Measurements from ENCODE around the gene S100A16. TPM values are rescaled to one million over a fixed set of nuclear protein-coding genes. Genes with fewer than 3 reads are reported as not detected.
A peak's percentile ranks its signal among the peaks of the same experiment; 100 is the strongest.

The S100A16 gene
- total RNA-seq, 1 experiment from 2014 or later: 196 TPM

- H3K9me3 ChIP-seq (ENCODE audit: control insufficient read depth in 1 of 2, insufficient read depth in 1 of 2, low read depth in 1 of 2, low read length in 2 of 2): no peaks in the 10 kb centered on the region
- no peaks in the 10 kb centered on the region for H4K20me1 ChIP-seq (ENCODE audit: insufficient read depth)
- POLR2A ChIA-PET: interaction anchor here (0.7 to 1.6 kb wide), 7 partner anchors 10 to 77 kb away, joined by 3 to 9 read pairs (median 5); partner anchors contain the start of genes CHTOP, S100A13, S100A14 and S100A6
- ATAC-seq (peak; percentile 46), DNase-seq (ENCODE audit: low read depth, low spot score) (no peak)
- H3K9ac ChIP-seq (ENCODE audit: low read length): peak overlapping the region; percentile 30; the same call in 1 of the 2 replicates
- H3K79me2 ChIP-seq (ENCODE audit: insufficient read depth, low read length): no peaks in the 10 kb centered on the region
- intact Hi-C loops (cut with micrococcal nuclease): no loop called here
- peaks cover 12 to 32% of the 10 kb centered on the region in 2 experiments for H3K4me1 ChIP-seq (ENCODE audit: control insufficient read depth in 1 of 2, insufficient read depth in 2 of 2, low read length in 2 of 2)
- no peak overlapping the region for H3K27ac ChIP-seq (ENCODE audit: low read depth, low read length)
- TF ChIP-seq EZH2 (IDR thresholded peaks at IDR 0.05) (no peak), ELF1 (IDR thresholded peaks at IDR 0.05; ENCODE audit: borderline replicate concordance, low read depth) (no peak), EGR1 (IDR thresholded peaks at IDR 0.05; ENCODE audit: low read depth) (no peak), EZH2phosphoT487 (IDR thresholded peaks at IDR 0.05; ENCODE audit: borderline replicate concordance) (no peak), CBX3 (IDR thresholded peaks at IDR 0.05; ENCODE audit: low read depth) (no peak), RAD21 (IDR thresholded peaks at IDR 0.05; ENCODE audit: low read depth) (no peak), SIN3A (IDR thresholded peaks at IDR 0.05; ENCODE audit: low read depth) (no peak), CEBPB (IDR thresholded peaks at IDR 0.05; ENCODE audit: low read depth) (no peak), POLR2AphosphoS5 (IDR thresholded peaks at IDR 0.05; ENCODE audit: low read depth, low read length) (no peak), FOSL1 (IDR thresholded peaks at IDR 0.05; ENCODE audit: low read depth) (no peak)
- TF ChIP-seq, protein P1, sequence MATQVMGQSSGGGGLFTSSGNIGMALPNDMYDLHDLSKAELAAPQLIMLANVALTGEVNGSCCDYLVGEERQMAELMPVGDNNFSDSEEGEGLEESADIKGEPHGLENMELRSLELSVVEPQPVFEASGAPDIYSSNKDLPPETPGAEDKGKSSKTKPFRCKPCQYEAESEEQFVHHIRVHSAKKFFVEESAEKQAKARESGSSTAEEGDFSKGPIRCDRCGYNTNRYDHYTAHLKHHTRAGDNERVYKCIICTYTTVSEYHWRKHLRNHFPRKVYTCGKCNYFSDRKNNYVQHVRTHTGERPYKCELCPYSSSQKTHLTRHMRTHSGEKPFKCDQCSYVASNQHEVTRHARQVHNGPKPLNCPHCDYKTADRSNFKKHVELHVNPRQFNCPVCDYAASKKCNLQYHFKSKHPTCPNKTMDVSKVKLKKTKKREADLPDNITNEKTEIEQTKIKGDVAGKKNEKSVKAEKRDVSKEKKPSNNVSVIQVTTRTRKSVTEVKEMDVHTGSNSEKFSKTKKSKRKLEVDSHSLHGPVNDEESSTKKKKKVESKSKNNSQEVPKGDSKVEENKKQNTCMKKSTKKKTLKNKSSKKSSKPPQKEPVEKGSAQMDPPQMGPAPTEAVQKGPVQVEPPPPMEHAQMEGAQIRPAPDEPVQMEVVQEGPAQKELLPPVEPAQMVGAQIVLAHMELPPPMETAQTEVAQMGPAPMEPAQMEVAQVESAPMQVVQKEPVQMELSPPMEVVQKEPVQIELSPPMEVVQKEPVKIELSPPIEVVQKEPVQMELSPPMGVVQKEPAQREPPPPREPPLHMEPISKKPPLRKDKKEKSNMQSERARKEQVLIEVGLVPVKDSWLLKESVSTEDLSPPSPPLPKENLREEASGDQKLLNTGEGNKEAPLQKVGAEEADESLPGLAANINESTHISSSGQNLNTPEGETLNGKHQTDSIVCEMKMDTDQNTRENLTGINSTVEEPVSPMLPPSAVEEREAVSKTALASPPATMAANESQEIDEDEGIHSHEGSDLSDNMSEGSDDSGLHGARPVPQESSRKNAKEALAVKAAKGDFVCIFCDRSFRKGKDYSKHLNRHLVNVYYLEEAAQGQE (IDR thresholded peaks at IDR 0.05; ENCODE audit: low read depth): no peak
- TF ChIP-seq, protein P2, sequence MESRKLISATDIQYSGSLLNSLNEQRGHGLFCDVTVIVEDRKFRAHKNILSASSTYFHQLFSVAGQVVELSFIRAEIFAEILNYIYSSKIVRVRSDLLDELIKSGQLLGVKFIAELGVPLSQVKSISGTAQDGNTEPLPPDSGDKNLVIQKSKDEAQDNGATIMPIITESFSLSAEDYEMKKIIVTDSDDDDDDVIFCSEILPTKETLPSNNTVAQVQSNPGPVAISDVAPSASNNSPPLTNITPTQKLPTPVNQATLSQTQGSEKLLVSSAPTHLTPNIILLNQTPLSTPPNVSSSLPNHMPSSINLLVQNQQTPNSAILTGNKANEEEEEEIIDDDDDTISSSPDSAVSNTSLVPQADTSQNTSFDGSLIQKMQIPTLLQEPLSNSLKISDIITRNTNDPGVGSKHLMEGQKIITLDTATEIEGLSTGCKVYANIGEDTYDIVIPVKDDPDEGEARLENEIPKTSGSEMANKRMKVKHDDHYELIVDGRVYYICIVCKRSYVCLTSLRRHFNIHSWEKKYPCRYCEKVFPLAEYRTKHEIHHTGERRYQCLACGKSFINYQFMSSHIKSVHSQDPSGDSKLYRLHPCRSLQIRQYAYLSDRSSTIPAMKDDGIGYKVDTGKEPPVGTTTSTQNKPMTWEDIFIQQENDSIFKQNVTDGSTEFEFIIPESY (IDR thresholded peaks at IDR 0.05; ENCODE audit: extremely low read depth, insufficient replicate concordance, low read length): no peak
- TF ChIP-seq, protein P3, sequence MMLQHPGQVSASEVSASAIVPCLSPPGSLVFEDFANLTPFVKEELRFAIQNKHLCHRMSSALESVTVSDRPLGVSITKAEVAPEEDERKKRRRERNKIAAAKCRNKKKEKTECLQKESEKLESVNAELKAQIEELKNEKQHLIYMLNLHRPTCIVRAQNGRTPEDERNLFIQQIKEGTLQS (IDR thresholded peaks at IDR 0.05): no peak
- H2AFZ ChIP-seq (ENCODE audit: low read depth, low read length, poor library complexity, severe bottlenecking): peak overlapping the region; percentile 54
- no peaks in the 10 kb centered on the region for H3K9me2 ChIP-seq (ENCODE audit: insufficient read depth)
- no peak overlapping the region for H3K4me3 ChIP-seq (replicated peaks in 1 of 2; ENCODE audit: low read depth in 1 of 2, low read length in 2 of 2)
- RAD21 ChIA-PET (ENCODE audit: low non-redundant PET in 1 of 2, low total read pairs in 2 of 2, uncharacterized antibody in 2 of 2, unreplicated experiment in 2 of 2): no interaction called here
- peak overlapping the region; percentile 62 for H3K4me2 ChIP-seq (ENCODE audit: low read length)
- H3K27me3 ChIP-seq (ENCODE audit: insufficient read depth, low read length): no peaks in the 10 kb centered on the region
- CTCF ChIA-PET: interaction anchor here (1.4 to 2.8 kb wide), 3 partner anchors 10 to 50 kb away, joined by 4 to 11 read pairs (median 8); partner anchors contain the start of genes S100A1 and S100A13
- H3K36me3 ChIP-seq (ENCODE audit: control insufficient read depth in 1 of 2, insufficient read depth in 2 of 2, low read length in 2 of 2): no peaks in the 10 kb centered on the region
- no TSS peak for BruUV-seq (replicated peaks)
Observed at GRCh38 chr1:153577624-153578051, 35.3 kb downstream of the S100A16 start.

Measured in HCT116 (cell line).